H1 (cell line): Measurements from ENCODE around the gene NFATC1. TPM values are rescaled to one million over a fixed set of nuclear protein-coding genes. Genes with fewer than 3 reads are reported as not detected.

ENCODE experiments used
- CTCF ChIA-PET: fragments of 300-600 bp; sonication (Branson Sonifier 250); formaldehyde crosslinking; loops from one replicate; lab custom pipeline; 2021; ENCODE audit not compliant: partially characterized antibody; lab: Charles Lee
- POLR2A ChIA-PET: fragments of 300-600 bp; sonication (Branson Sonifier 250); formaldehyde crosslinking; loops from one replicate; lab custom pipeline; 2021; ENCODE audit warnings: inconsistent platforms; ENCODE audit not compliant: partially characterized antibody; lab: Charles Lee
- DNase-seq, 2 experiments: peaks; one replicate each; pipeline versions ENCODE4 v3.0.0 to v3.0.0-alpha.2; 2010 to 2022; ENCODE audit warnings: low spot score in 2 of 2, low read depth in 1 of 2, mixed read lengths in 1 of 2
- FAIRE-seq: peaks from 2 replicates; lab custom pipeline; 2011; peaks lifted over from hg19 to GRCh38; lab: Jason Lieb, UNC
- H2AFZ ChIP-seq: 2 replicates; pipeline ENCODE4 v1.8.1; 2012; ENCODE audit warnings: low read length, inconsistent platforms
- H2AK5ac ChIP-seq: 2 replicates; pipeline ENCODE4 v1.6.1; 2013; ENCODE audit warnings: low read depth, low read length
- H2BK120ac ChIP-seq: replicated peaks from 2 replicates; pipeline ENCODE3; 2013; ENCODE audit warnings: low read depth, low read length, inconsistent platforms
- H2BK12ac ChIP-seq: 2 replicates; pipeline ENCODE4 v1.6.1; 2013; ENCODE audit warnings: low read depth, low read length
- H2BK15ac ChIP-seq: 2 replicates; pipeline ENCODE4 v1.6.1; 2013; ENCODE audit warnings: low read length
- H2BK20ac ChIP-seq: 2 replicates; pipeline ENCODE4 v1.6.1; 2013; ENCODE audit warnings: low read length
- H2BK5ac ChIP-seq: 2 replicates; pipeline ENCODE4 v1.6.1; 2013; ENCODE audit warnings: low read depth, low read length
- H3K14ac ChIP-seq: 2 replicates; pipeline ENCODE4 v1.6.1; 2013; ENCODE audit warnings: inconsistent platforms; ENCODE audit not compliant: insufficient read length
- H3K18ac ChIP-seq: 2 replicates; pipeline ENCODE4 v1.6.1; 2013; ENCODE audit warnings: low read length; ENCODE audit errors: extremely low read depth
- H3K23ac ChIP-seq: 2 replicates; pipeline ENCODE4 v1.6.1; 2013; ENCODE audit warnings: inconsistent platforms; ENCODE audit not compliant: insufficient read length
- H3K23me2 ChIP-seq: 2 replicates; pipeline ENCODE4 v1.6.1; 2013; ENCODE audit warnings: low read depth, low read length
- H3K27ac ChIP-seq: 2 replicates; pipeline ENCODE4 v1.6.1; 2011; ENCODE audit warnings: low read depth, low read length, inconsistent platforms
- H3K27me3 ChIP-seq, 4 experiments: replicated peaks in 1 of 4; 1 replicate in 1 of 4; 2 replicates in 3 of 4; pipeline versions ENCODE4 v1.6.1 to v1.8.1; 2011 to 2013; ENCODE audit warnings: low read length in 3 of 4, mild to moderate bottlenecking in 3 of 4, inconsistent platforms in 2 of 4, mixed read lengths in 2 of 4, moderate library complexity in 1 of 4; ENCODE audit not compliant: control insufficient read depth in 3 of 4, insufficient read depth in 3 of 4; ENCODE audit errors: extremely low read depth in 1 of 4
- H3K36me3 ChIP-seq, 4 experiments: 2 replicates each; pipeline versions ENCODE4 v1.6.1 to v1.8.1; 2011 to 2013; ENCODE audit warnings: mild to moderate bottlenecking in 4 of 4, low read length in 3 of 4, moderate library complexity in 2 of 4, control low read depth in 1 of 4, inconsistent platforms in 1 of 4; ENCODE audit not compliant: insufficient read depth in 4 of 4, control insufficient read depth in 2 of 4
- H3K4ac ChIP-seq: replicated peaks from 2 replicates; pipeline ENCODE3; 2013; ENCODE audit warnings: low read length, low read depth, mixed read lengths, inconsistent platforms; ENCODE audit not compliant: insufficient read length
- H3K4me1 ChIP-seq, 4 experiments: replicated peaks in 1 of 4; 1 replicate in 1 of 4; 2 replicates in 3 of 4; pipeline versions ENCODE4 v1.6.1 to v1.8.1; 2011 to 2013; ENCODE audit warnings: low read length in 3 of 4, inconsistent platforms in 2 of 4, mixed read lengths in 1 of 4; ENCODE audit not compliant: insufficient read depth in 4 of 4, control insufficient read depth in 3 of 4
- H3K4me2 ChIP-seq, 2 experiments: 2 replicates each; pipeline versions ENCODE4 v1.6.1 to v1.8.1; 2011 to 2013; ENCODE audit warnings: low read depth in 2 of 2, low read length in 2 of 2, control low read depth in 1 of 2, inconsistent platforms in 1 of 2, mild to moderate bottlenecking in 1 of 2; ENCODE audit not compliant: insufficient read depth in 1 of 2
- H3K4me3 ChIP-seq, 4 experiments: fragments of 200-600, 300-600 bp in 1 of 4; sonication (generic), shearing (Covaris generic), sonication (Bioruptor Twin) in 1 of 4; 2 replicates each; pipeline versions ENCODE4 v1.5.1 to v1.8.1; 2011 to 2016; ENCODE audit warnings: low read length in 4 of 4, low read depth in 3 of 4, control low read depth in 2 of 4, inconsistent platforms in 2 of 4, mild to moderate bottlenecking in 2 of 4, mixed read lengths in 1 of 4, moderate library complexity in 1 of 4; ENCODE audit not compliant: insufficient read depth in 2 of 4; ENCODE audit errors: extremely low read depth in 1 of 4
- H3K56ac ChIP-seq: replicated peaks from 2 replicates; pipeline ENCODE3; 2013; ENCODE audit warnings: low read depth, mild to moderate bottlenecking, mixed read lengths, low read length, inconsistent platforms; ENCODE audit not compliant: insufficient read length
- H3K79me1 ChIP-seq: 2 replicates; pipeline ENCODE4 v1.6.1; 2013; ENCODE audit warnings: low read depth, low read length, control low read depth
- H3K79me2 ChIP-seq, 2 experiments: 2 replicates each; pipeline versions ENCODE4 v1.6.1 to v1.8.1; 2012 to 2013; ENCODE audit warnings: low read length in 2 of 2, mild to moderate bottlenecking in 2 of 2, inconsistent platforms in 1 of 2; ENCODE audit not compliant: insufficient read depth in 2 of 2, control insufficient read depth in 1 of 2
- H3K9ac ChIP-seq, 4 experiments: replicated peaks in 1 of 4; 1 replicate in 1 of 4; 2 replicates in 3 of 4; pipeline versions ENCODE4 v1.6.1 to v1.8.1; 2011 to 2013; ENCODE audit warnings: low read depth in 3 of 4, low read length in 3 of 4, control low read depth in 2 of 4, mild to moderate bottlenecking in 2 of 4, moderate library complexity in 2 of 4, inconsistent platforms in 1 of 4; ENCODE audit errors: extremely low read depth in 1 of 4
- H3K9me3 ChIP-seq, 2 experiments: 2 replicates each; pipeline versions ENCODE4 v1.6.1 to v1.8.1; 2012 to 2013; ENCODE audit warnings: mild to moderate bottlenecking in 2 of 2, moderate library complexity in 2 of 2, control low read depth in 1 of 2, inconsistent platforms in 1 of 2, low read depth in 1 of 2, low read length in 1 of 2, mixed read lengths in 1 of 2; ENCODE audit not compliant: insufficient read depth in 2 of 2
- H4K20me1 ChIP-seq, 2 experiments: replicated peaks in 1 of 2; 2 replicates each; pipeline versions ENCODE3 to v1.8.1; 2011 to 2013; ENCODE audit warnings: inconsistent platforms in 2 of 2, low read length in 2 of 2, mild to moderate bottlenecking in 1 of 2; ENCODE audit not compliant: insufficient read depth in 2 of 2, control insufficient read depth in 1 of 2
- H4K5ac ChIP-seq: 2 replicates; pipeline ENCODE4 v1.6.1; 2013; ENCODE audit warnings: low read length, low read depth, mixed read lengths, inconsistent platforms; ENCODE audit not compliant: insufficient read length
- H4K8ac ChIP-seq: 2 replicates; pipeline ENCODE4 v1.8.0; 2013; ENCODE audit warnings: mild to moderate bottlenecking, moderate library complexity, low read length, inconsistent platforms; ENCODE audit not compliant: insufficient read depth; ENCODE audit errors: extremely low read depth
- H4K91ac ChIP-seq: replicated peaks from 2 replicates; pipeline ENCODE3; 2013; ENCODE audit warnings: low read length, mixed read lengths, inconsistent platforms; ENCODE audit not compliant: insufficient read length
- BACH1 ChIP-seq: IDR thresholded peaks from 2 replicates; pipeline ENCODE4 v1.6.1; 2012; ENCODE audit warnings: low read length, improper control_type of control experiment
- HDAC2 ChIP-seq, 2 experiments: fragments of 300-600 bp in 1 of 2; sonication (generic) in 1 of 2; IDR thresholded peaks; 2 replicates each; pipeline ENCODE4 v1.6.1; 2011 to 2012; ENCODE audit warnings: low read depth in 2 of 2, low read length in 2 of 2, mild to moderate bottlenecking in 2 of 2, moderate library complexity in 2 of 2, borderline replicate concordance in 1 of 2, inconsistent platforms in 1 of 2
- TCF12 ChIP-seq: IDR thresholded peaks from 2 replicates; pipeline ENCODE4 v1.6.1; 2011; ENCODE audit warnings: low read depth, mild to moderate bottlenecking, low read length
- WGBS, 2 experiments: shearing (Covaris generic) in 1 of 2; methylation state at CpG; one replicate each; pipeline versions ENCODE4 v1.1.6 to v1.1.7; 2013 to 2015; ENCODE audit warnings: low lambda C conversion rate in 2 of 2, mixed read lengths in 2 of 2, inconsistent platforms in 1 of 2, low coverage in 1 of 2, missing lambda C conversion rate in 1 of 2; ENCODE audit not compliant: insufficient replicate concordance in 2 of 2, insufficient coverage in 1 of 2, insufficient read length in 1 of 2; ENCODE audit errors: extremely low coverage in 1 of 2, missing lambda C conversion rate in 1 of 2; 5-methylcytosine and 5-hydroxymethylcytosine counted together
- polyA plus RNA-seq, 7 experiments: library from polyadenylated mRNA; depleted of rRNA in 3 of 7; stranded (reverse) in 5 of 7; unstranded in 2 of 7; fragments of >200 nt in 5 of 7; fragments of 200-250 nt in 2 of 7; gene quantifications; 1 replicate in 5 of 7; 2 replicates in 1 of 7; 4 replicates in 1 of 7; pipeline versions ENCODE4 v1.2.1 to v1.2.3, GENCODE V29; 2011 to 2013; ENCODE audit warnings: missing spikeins in 2 of 7, mixed read lengths in 2 of 7
- total RNA-seq: library from RNA; stranded (reverse); fragmentation: NEBNext Ultra II Directional; extraction: Animal tissue kit (Norgen Biotek cat#: 25700); gene quantifications from 2 replicates; pipeline ENCODE4 v1.2.1, GENCODE V29; 2021

Gene NFATC1
- total and polyA plus RNA-seq, 2 of the 8 experiments (the other 6 are each of a cell fraction or from before 2014, with no cell fraction given), result 2.0 to 6.6 TPM

- WGBS, 2 experiments, result 94% methylated on average over 5 of the region's 9 CpGs; no CpG with 5 or more reads in 1 of the 2 experiments
- Histone ChIP-seq H3K27ac (no peak overlapping the region), H3K79me1 (no peaks in the 10 kb centered on the region), H3K4me3 (no peak overlapping the region), H2BK12ac (no peak overlapping the region), H3K4me2 (no peak overlapping the region), H3K18ac (no peak overlapping the region), H3K9ac (no peak overlapping the region), H3K23ac (no peak overlapping the region), H2BK5ac (no peak overlapping the region), H2BK15ac (no peak overlapping the region), H3K27me3 (peaks cover 0 to 2% (median 0%) of the 10 kb centered on the region in 4 experiments; a peak in 3 of 7 replicates), H3K56ac (no peak overlapping the region), H3K23me2 (no peaks in the 10 kb centered on the region), H3K36me3 (no peaks in the 10 kb centered on the region), H3K14ac (no peak overlapping the region), H3K9me3 (peaks cover 5 to 7% of the 10 kb centered on the region in 2 experiments; a peak in 3 of 4 replicates), H2AK5ac (no peak overlapping the region), H4K91ac (no peak overlapping the region), H3K4ac (no peak overlapping the region), H2AFZ (no peak overlapping the region), H2BK120ac (no peak overlapping the region), H4K20me1 (no peaks in the 10 kb centered on the region), H3K4me1 (no peaks in the 10 kb centered on the region), H4K8ac (no peak overlapping the region), H3K79me2 (no peaks in the 10 kb centered on the region), H4K5ac (no peak overlapping the region), H2BK20ac (no peak overlapping the region)
- POLR2A ChIA-PET, result no interaction called here
- no peak for DNase-seq
- CTCF ChIA-PET, result interaction anchor here (1.3 to 7.1 kb wide), 2 partner anchors 17 to 152 kb away, joined by 3 to 124 read pairs; no protein-coding TSS in a partner anchor
- no peak for FAIRE-seq
- TF ChIP-seq TCF12 (no peak), HDAC2 (IDR thresholded peaks at IDR 0.05; ENCODE audit: borderline replicate concordance in 1 of 2, low read depth in 2 of 2, low read length in 2 of 2) (no peak), BACH1 (no peak)
These were observed 137.9 kb downstream of the NFATC1 start for GRCh38 chr18:79533591-79533990.
